ENCODE data around the gene ANOS1. TPM values are rescaled to one million over a fixed set of nuclear protein-coding genes. Genes with fewer than 3 reads are reported as not detected.

Gene ANOS1
- total RNA-seq, 1 experiment from 2014 or later = 54.9 TPM

- Histone ChIP-seq H4K91ac (ENCODE audit: insufficient read length, low read depth, low read length) (no peak overlapping the region), H3K79me1 (ENCODE audit: insufficient read depth, low read depth, low read length, poor library complexity, severe bottlenecking) (no peaks in the 10 kb centered on the region), H3K18ac (ENCODE audit: insufficient read length, low read depth, low read length) (no peak overlapping the region), H2AK5ac (ENCODE audit: insufficient read length, low read length) (no peak overlapping the region), H3K23me2 (ENCODE audit: insufficient read length, low read depth, low read length, poor library complexity, severe bottlenecking) (no peaks in the 10 kb centered on the region), H2BK20ac (ENCODE audit: low read depth, low read length, poor library complexity, severe bottlenecking) (no peak overlapping the region), H3K9me3 (ENCODE audit: control insufficient read depth, low read depth, low read length) (no peaks in the 10 kb centered on the region), H3K4me2 (ENCODE audit: insufficient read depth, insufficient read length, low read length) (no peak overlapping the region), H2BK15ac (ENCODE audit: low read depth, low read length) (no peak overlapping the region; the same call in 1 of the 2 replicates), H3K27ac (ENCODE audit: insufficient read length, low read depth, low read length) (no peak overlapping the region), H2AFZ (ENCODE audit: low read length) (no peak overlapping the region), H4K20me1 (ENCODE audit: control insufficient read depth, insufficient read depth, insufficient read length) (no peaks in the 10 kb centered on the region), H3K27me3 (ENCODE audit: insufficient read depth, low read length) (no peaks in the 10 kb centered on the region), H3K4ac (ENCODE audit: low read depth, low read length) (no peak overlapping the region), H4K8ac (replicated peaks; ENCODE audit: insufficient read length, low read depth, low read length) (no peak overlapping the region), H4K5ac (ENCODE audit: insufficient read length, low read depth, low read length) (no peak overlapping the region), H3T11ph (ENCODE audit: low read length) (no peak overlapping the region), H3K14ac (ENCODE audit: insufficient read depth, low read length) (no peak overlapping the region; the same call in 1 of the 2 replicates), H3K23ac (ENCODE audit: insufficient read length, low read depth, low read length) (no peak overlapping the region), H2BK120ac (ENCODE audit: low read depth, low read length, poor library complexity, severe bottlenecking) (no peak overlapping the region), H3K79me2 (ENCODE audit: insufficient read depth, low read length) (peaks cover 30% of the 10 kb centered on the region; the same call in 1 of the 2 replicates), H2BK5ac (ENCODE audit: insufficient read length, low read length) (no peak overlapping the region), H3K9ac (ENCODE audit: extremely low read depth, insufficient read length, low read length) (no peak overlapping the region), H3K4me1 (ENCODE audit: insufficient read depth, low read length) (peaks cover 16% of the 10 kb centered on the region; the same call in 1 of the 2 replicates), H3K56ac (ENCODE audit: insufficient read length, low read depth, low read length) (no peak overlapping the region), H2BK12ac (ENCODE audit: insufficient read length, low read depth, low read length) (no peak overlapping the region)
- H3K9me3 Mint-ChIP-seq = no peaks in the 10 kb centered on the region
- peak overlapping the region; percentile 8 to 50 (median 45); a peak in 6 of 7 replicates for H3K27ac Mint-ChIP-seq
- no peaks in the 10 kb centered on the region for H3K27me3 Mint-ChIP-seq (ENCODE audit: low read depth)
- peak; percentile 33; the same call in 2 of the 3 replicates for TF ChIP-seq CTCF (conservative IDR thresholded peaks at IDR 0.05)
- no peak overlapping the region for H3K4me3 Mint-ChIP-seq
- WGBS (ENCODE audit: extremely low coverage, insufficient read length, low lambda C conversion rate) = no CpG with 5 or more reads among the region's 2 CpGs
- H3K4me1 Mint-ChIP-seq = peaks cover 58 to 61% of the 10 kb centered on the region in 2 experiments
- no peak for DNase-seq
- H3K36me3 Mint-ChIP-seq (ENCODE audit: insufficient read depth in 1 of 3, low read depth in 3 of 3) = peaks cover 0 to 10% (median 4%) of the 10 kb centered on the region in 3 experiments; a peak in 3 of 7 replicates
Measured at GRCh38 chrX:8672176-8672575, 59.8 kb downstream of the ANOS1 start.
